Stimulated activated CD8-positive, alpha-beta memory T cell treated with anti-CD3 and anti-CD28 coated beads, Interleukin-2, amount 100 ng/mL, for 1 hour (primary cell): Measurements from ENCODE around the gene SLC28A1.

Source experiments
- DNase-seq, 2 donors: peaks; one replicate each; pipeline ENCODE4 v3.0.0-alpha.2; 2020; ENCODE audit warnings: low read depth in 2 of 2

The SLC28A1 gene

GRCh38 chr15:84886211-84886983 lies 1.9 kb downstream of the SLC28A1 start:
- DNase-seq: no peak

- no peak for DNase-seq
Observed at GRCh38 chr15:84886984-84887299, 2.5 kb downstream of the SLC28A1 start.

GRCh38 chr15:84887938-84888337 lies 3.5 kb downstream of the SLC28A1 start:
- DNase-seq: no peak

GRCh38 chr15:84888639-84889038 lies 4.2 kb downstream of the SLC28A1 start:
- no peak for DNase-seq

- no peak for DNase-seq
Observed at GRCh38 chr15:84889313-84889990, 5.0 kb downstream of the SLC28A1 start.

GRCh38 chr15:84889991-84890669 lies 5.7 kb downstream of the SLC28A1 start:
- no peak for DNase-seq

GRCh38 chr15:84890670-84891162 lies 6.3 kb downstream of the SLC28A1 start:
- no peak for DNase-seq

GRCh38 chr15:84891339-84891738 lies 6.9 kb downstream of the SLC28A1 start:
- DNase-seq: no peak

GRCh38 chr15:84892786-84893307 lies 8.4 kb downstream of the SLC28A1 start:
- DNase-seq: no peak

GRCh38 chr15:84893607-84894006 lies 9.1 kb downstream of the SLC28A1 start:
- no peak for DNase-seq

- no peak for DNase-seq
Observed at GRCh38 chr15:84894736-84895425, 10.4 kb downstream of the SLC28A1 start.

- DNase-seq: no peak
Observed at GRCh38 chr15:84898761-84899160, 14.3 kb downstream of the SLC28A1 start.

GRCh38 chr15:84899750-84900149 lies 15.3 kb downstream of the SLC28A1 start:
- no peak for DNase-seq

GRCh38 chr15:84901540-84901939 lies 17.1 kb downstream of the SLC28A1 start:
- DNase-seq: no peak

GRCh38 chr15:84903751-84904150 lies 19.3 kb downstream of the SLC28A1 start:
- no peak for DNase-seq

GRCh38 chr15:84904419-84904818 lies 20.0 kb downstream of the SLC28A1 start:
- no peak for DNase-seq

- no peak for DNase-seq
Observed at GRCh38 chr15:84905016-84905916, 20.8 kb downstream of the SLC28A1 start.

GRCh38 chr15:84907731-84908130 lies 23.3 kb downstream of the SLC28A1 start:
- no peak for DNase-seq

- no peak for DNase-seq
Observed at GRCh38 chr15:84908564-84908963, 24.1 kb downstream of the SLC28A1 start.

GRCh38 chr15:84909029-84909428 lies 24.6 kb downstream of the SLC28A1 start:
- no peak for DNase-seq

- DNase-seq: no peak
Observed at GRCh38 chr15:84909782-84910181, 25.3 kb downstream of the SLC28A1 start.
